ENCODE data around the gene TNC.

The TNC gene

GRCh38 chr9:114994768-114995167 is 123.2 kb downstream of the TNC start:
- Histone ChIP-seq H3K9me2 (replicated peaks; ENCODE audit: control insufficient read depth, low read length) (no peaks in the 10 kb centered on the region), H3F3A (ENCODE audit: control insufficient read depth, insufficient read depth) (no peaks in the 10 kb centered on the region), H3K9me3 (ENCODE audit: control insufficient read depth, insufficient read depth, low read length) (no peaks in the 10 kb centered on the region)

DNA sequence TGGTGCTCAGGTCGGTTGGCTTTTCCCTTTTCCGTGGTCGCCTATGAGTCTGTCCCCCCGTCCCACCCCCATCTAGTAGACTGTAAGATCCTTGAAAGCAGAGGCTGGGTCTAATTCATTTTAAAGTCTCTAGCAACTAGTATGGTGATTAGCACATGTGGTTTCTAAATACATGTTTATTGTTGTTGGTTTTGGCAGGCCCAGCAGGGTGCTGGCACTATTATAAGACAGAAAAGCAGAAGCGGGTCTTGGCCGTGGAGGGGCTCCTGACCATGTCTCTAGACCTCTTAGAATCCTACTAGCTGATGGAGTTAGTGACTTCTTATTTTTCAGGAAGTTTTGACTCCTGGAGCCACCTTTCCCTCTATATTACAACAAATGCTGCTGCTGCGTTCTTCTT is 126.1 kb downstream of the TNC start:
- no peak overlapping the region for H3K27ac ChIP-seq (ENCODE audit: low read depth, low read length)
- H3K9me3 ChIP-seq (ENCODE audit: control insufficient read depth, insufficient read depth, low read length): no peaks in the 10 kb centered on the region
- H3K4me1 ChIP-seq (ENCODE audit: control insufficient read depth, low read length): no peaks in the 10 kb centered on the region
- no peak overlapping the region for H3K4me3 ChIP-seq (ENCODE audit: low read length)
- no peaks in the 10 kb centered on the region for H3K36me3 ChIP-seq (ENCODE audit: control insufficient read depth, low read length)
- H3K27me3 ChIP-seq (ENCODE audit: control insufficient read depth, low read length): no peaks in the 10 kb centered on the region
- H3K79me2 ChIP-seq (ENCODE audit: control insufficient read depth, low read length): no peaks in the 10 kb centered on the region
- no peak overlapping the region for H3K4me2 ChIP-seq (ENCODE audit: low read length)
- no peaks in the 10 kb centered on the region for H3K9me2 ChIP-seq (replicated peaks; ENCODE audit: control insufficient read depth, low read length)
- H3F3A ChIP-seq (ENCODE audit: control insufficient read depth, insufficient read depth): no peaks in the 10 kb centered on the region
- no peak for TF ChIP-seq EZH2phosphoT487 (IDR thresholded peaks at IDR 0.05; ENCODE audit: borderline replicate concordance, low read length)
- TF ChIP-seq, protein P1, sequence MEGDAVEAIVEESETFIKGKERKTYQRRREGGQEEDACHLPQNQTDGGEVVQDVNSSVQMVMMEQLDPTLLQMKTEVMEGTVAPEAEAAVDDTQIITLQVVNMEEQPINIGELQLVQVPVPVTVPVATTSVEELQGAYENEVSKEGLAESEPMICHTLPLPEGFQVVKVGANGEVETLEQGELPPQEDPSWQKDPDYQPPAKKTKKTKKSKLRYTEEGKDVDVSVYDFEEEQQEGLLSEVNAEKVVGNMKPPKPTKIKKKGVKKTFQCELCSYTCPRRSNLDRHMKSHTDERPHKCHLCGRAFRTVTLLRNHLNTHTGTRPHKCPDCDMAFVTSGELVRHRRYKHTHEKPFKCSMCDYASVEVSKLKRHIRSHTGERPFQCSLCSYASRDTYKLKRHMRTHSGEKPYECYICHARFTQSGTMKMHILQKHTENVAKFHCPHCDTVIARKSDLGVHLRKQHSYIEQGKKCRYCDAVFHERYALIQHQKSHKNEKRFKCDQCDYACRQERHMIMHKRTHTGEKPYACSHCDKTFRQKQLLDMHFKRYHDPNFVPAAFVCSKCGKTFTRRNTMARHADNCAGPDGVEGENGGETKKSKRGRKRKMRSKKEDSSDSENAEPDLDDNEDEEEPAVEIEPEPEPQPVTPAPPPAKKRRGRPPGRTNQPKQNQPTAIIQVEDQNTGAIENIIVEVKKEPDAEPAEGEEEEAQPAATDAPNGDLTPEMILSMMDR (IDR thresholded peaks at IDR 0.05; ENCODE audit: low read depth, low read length, poor library complexity, severe bottlenecking): no peak
- no peaks in the 10 kb centered on the region for H4K20me1 ChIP-seq (ENCODE audit: control insufficient read depth, insufficient read depth, low read depth, low read length)

More at GRCh38 chr9:114994768-114995167, 123.2 kb downstream of the TNC start:
- H3K4me3 ChIP-seq (ENCODE audit: low read length): no peak overlapping the region
- TF ChIP-seq EZH2phosphoT487 (IDR thresholded peaks at IDR 0.05; ENCODE audit: borderline replicate concordance, low read length): no peak
- TF ChIP-seq, protein P1 (IDR thresholded peaks at IDR 0.05; ENCODE audit: low read depth, low read length, poor library complexity, severe bottlenecking): no peak
- H3K4me1 ChIP-seq (ENCODE audit: control insufficient read depth, low read length): no peaks in the 10 kb centered on the region
- no peak overlapping the region for H3K4me2 ChIP-seq (ENCODE audit: low read length)
- no peak overlapping the region for H3K27ac ChIP-seq (ENCODE audit: low read depth, low read length)
- H3K79me2 ChIP-seq (ENCODE audit: control insufficient read depth, low read length): no peaks in the 10 kb centered on the region
- no peaks in the 10 kb centered on the region for H4K20me1 ChIP-seq (ENCODE audit: control insufficient read depth, insufficient read depth, low read depth, low read length)
- peaks cover 4% of the 10 kb centered on the region for H3K27me3 ChIP-seq (ENCODE audit: control insufficient read depth, low read length)
- no peaks in the 10 kb centered on the region for H3K36me3 ChIP-seq (ENCODE audit: control insufficient read depth, low read length)

DNA sequence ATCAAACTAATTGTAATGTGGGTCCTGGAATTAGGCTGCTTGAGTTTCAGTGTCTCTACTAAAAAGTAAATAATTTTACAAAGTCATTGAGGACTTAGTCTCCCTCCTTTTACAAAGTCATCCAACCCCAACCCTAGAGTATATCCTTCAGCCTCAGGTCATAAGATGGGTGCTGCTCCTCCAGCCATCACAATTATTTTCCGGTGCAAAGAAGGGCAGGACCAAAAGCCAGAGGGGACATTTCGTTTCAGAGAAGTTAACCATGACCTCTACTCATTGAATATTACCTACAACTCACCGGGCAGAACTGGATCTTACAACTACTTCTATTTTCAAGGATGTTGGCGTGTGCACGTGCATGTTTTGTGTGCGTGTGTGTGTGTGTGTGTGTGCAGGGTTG is 127.1 kb downstream of the TNC start:
- H3K9me2 ChIP-seq (replicated peaks; ENCODE audit: control insufficient read depth, low read length): no peaks in the 10 kb centered on the region
- TF ChIP-seq, protein P1 (IDR thresholded peaks at IDR 0.05; ENCODE audit: low read depth, low read length, poor library complexity, severe bottlenecking): no peak
- no peak for TF ChIP-seq EZH2phosphoT487 (IDR thresholded peaks at IDR 0.05; ENCODE audit: borderline replicate concordance, low read length)
- no peaks in the 10 kb centered on the region for H3K9me3 ChIP-seq (ENCODE audit: control insufficient read depth, insufficient read depth, low read length)
- H4K20me1 ChIP-seq (ENCODE audit: control insufficient read depth, insufficient read depth, low read depth, low read length): no peaks in the 10 kb centered on the region
- H3K79me2 ChIP-seq (ENCODE audit: control insufficient read depth, low read length): no peaks in the 10 kb centered on the region
- H3K4me2 ChIP-seq (ENCODE audit: low read length): no peak overlapping the region
- H3K36me3 ChIP-seq (ENCODE audit: control insufficient read depth, low read length): no peaks in the 10 kb centered on the region
- H3K4me1 ChIP-seq (ENCODE audit: control insufficient read depth, low read length): no peaks in the 10 kb centered on the region
- no peaks in the 10 kb centered on the region for H3K27me3 ChIP-seq (ENCODE audit: control insufficient read depth, low read length)
- no peak overlapping the region for H3K27ac ChIP-seq (ENCODE audit: low read depth, low read length)
- no peaks in the 10 kb centered on the region for H3F3A ChIP-seq (ENCODE audit: control insufficient read depth, insufficient read depth)
- no peak overlapping the region for H3K4me3 ChIP-seq (ENCODE audit: low read length)
